Activated naive CD8-positive, alpha-beta T cell treated with anti-CD3 and anti-CD28 coated beads, Interleukin-2, amount 50 U/mL, for 24 hours (primary cell): ENCODE measurements around the gene EVI5.
"Not testable (repeated sequence)": the region's sequence is repeated elsewhere in the genome, so short reads cannot be mapped to it uniquely, and the experiment has no call there.

ENCODE experiments used
- ATAC-seq: fragments of 150-1000 bp; cut with Tn5 transposase; one replicate; pipeline ENCODE4 v1.10.0; 2021
- DNase-seq: peaks from one replicate; pipeline ENCODE4 v3.0.0; 2021
- H3K27ac Mint-ChIP-seq: one replicate; pipeline ENCODE4 v1.8.0; 2021; ENCODE audit warnings: mild to moderate bottlenecking, mixed read lengths
- H3K27me3 Mint-ChIP-seq: one replicate; pipeline ENCODE4 v1.8.0; 2021; ENCODE audit warnings: mixed read lengths
- H3K36me3 Mint-ChIP-seq: one replicate; pipeline ENCODE4 v1.8.0; 2021; ENCODE audit warnings: low read depth, mixed read lengths
- H3K4me1 Mint-ChIP-seq: one replicate; pipeline ENCODE4 v1.8.0; 2021; ENCODE audit warnings: mixed read lengths
- H3K4me3 Mint-ChIP-seq: one replicate; pipeline ENCODE4 v1.8.0; 2021; ENCODE audit warnings: mild to moderate bottlenecking, moderate library complexity, mixed read lengths
- H3K9me3 Mint-ChIP-seq: one replicate; pipeline ENCODE4 v1.8.0; 2021; ENCODE audit warnings: mixed read lengths

Gene EVI5

GRCh38 chr1:92707709-92708108 is 77.2 kb downstream of the EVI5 start:
- Mint-ChIP-seq H3K27me3 (peaks cover 5% of the 10 kb centered on the region), H3K9me3 (no peaks in the 10 kb centered on the region), H3K4me3 (no peak overlapping the region), H3K27ac (no peak overlapping the region), H3K36me3 (no peaks in the 10 kb centered on the region), H3K4me1 (no peaks in the 10 kb centered on the region)
- ATAC-seq, result no peak
- DNase-seq, result no peak

DNA sequence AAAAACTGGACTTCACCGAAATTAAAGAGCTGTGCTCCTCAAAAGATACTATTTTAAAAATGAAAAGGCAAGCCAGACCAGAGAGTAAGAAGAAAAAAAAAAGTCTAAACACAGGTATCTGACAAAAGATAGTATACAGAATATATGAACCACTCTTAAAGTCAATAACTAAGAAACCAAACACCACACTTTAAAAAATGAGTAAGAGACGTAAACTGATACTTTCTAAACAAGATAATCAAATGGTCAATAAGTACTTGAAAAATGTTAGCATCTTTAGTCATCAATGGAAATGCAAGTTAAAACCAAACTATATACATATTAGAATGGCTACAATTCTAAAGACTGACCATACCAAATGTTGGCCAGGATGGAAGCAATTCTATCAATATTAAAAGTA is 77.6 kb downstream of the EVI5 start:
- ATAC-seq (no peak), DNase-seq (no peak)
- Mint-ChIP-seq H3K4me3 (no peak overlapping the region), H3K27me3 (peaks cover 5% of the 10 kb centered on the region), H3K4me1 (no peaks in the 10 kb centered on the region), H3K36me3 (no peaks in the 10 kb centered on the region), H3K27ac (no peak overlapping the region), H3K9me3 (no peaks in the 10 kb centered on the region)

DNA sequence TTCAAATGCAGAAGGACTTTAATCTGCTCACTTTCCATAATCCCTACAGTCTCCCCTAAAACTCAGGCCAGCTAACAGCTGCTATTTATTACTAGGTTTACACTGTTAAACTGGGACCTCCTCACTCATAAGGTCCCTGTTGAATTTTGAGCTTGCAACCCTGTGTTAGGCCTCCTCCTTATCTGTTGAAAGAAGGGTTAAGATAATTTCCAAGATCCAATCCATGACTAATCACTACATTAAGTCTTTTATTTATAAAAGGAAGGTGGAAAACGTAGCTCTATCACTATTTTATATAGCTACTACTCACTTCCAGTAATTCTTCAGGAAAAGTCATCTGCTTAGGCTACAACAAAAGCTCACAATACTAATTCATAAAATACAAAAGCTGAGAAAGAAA is 79.5 kb downstream of the EVI5 start:
- no peak overlapping the region for H3K4me3 Mint-ChIP-seq
- ATAC-seq (no peak), DNase-seq (no peak)
- no peaks in the 10 kb centered on the region for H3K4me1 Mint-ChIP-seq
- H3K27ac Mint-ChIP-seq, result no peak overlapping the region
- no peaks in the 10 kb centered on the region for H3K9me3 Mint-ChIP-seq
- H3K36me3 Mint-ChIP-seq, result no peaks in the 10 kb centered on the region
- peaks cover 3% of the 10 kb centered on the region for H3K27me3 Mint-ChIP-seq

- Mint-ChIP-seq H3K4me1 (no peaks in the 10 kb centered on the region), H3K4me3 (no peak overlapping the region), H3K36me3 (no peaks in the 10 kb centered on the region), H3K27ac (no peak overlapping the region), H3K27me3 (peaks cover 3% of the 10 kb centered on the region), H3K9me3 (no peaks in the 10 kb centered on the region)
- no peak for ATAC-seq
- DNase-seq, result no peak
Observed at GRCh38 chr1:92701147-92701546, 83.8 kb downstream of the EVI5 start.

GRCh38 chr1:92698932-92699331 is 86.0 kb downstream of the EVI5 start:
- Mint-ChIP-seq H3K27ac (no peak overlapping the region), H3K4me3 (no peak overlapping the region), H3K27me3 (peaks cover 2% of the 10 kb centered on the region), H3K4me1 (no peaks in the 10 kb centered on the region), H3K9me3 (no peaks in the 10 kb centered on the region), H3K36me3 (no peaks in the 10 kb centered on the region)
- ATAC-seq (no peak), DNase-seq (no peak)

GRCh38 chr1:92695104-92695503 is 89.8 kb downstream of the EVI5 start:
- peaks cover 8% of the 10 kb centered on the region for H3K4me1 Mint-ChIP-seq
- H3K27me3 Mint-ChIP-seq, result no peaks in the 10 kb centered on the region
- H3K4me3 Mint-ChIP-seq, result no peak overlapping the region
- H3K9me3 Mint-ChIP-seq, result no peaks in the 10 kb centered on the region
- H3K27ac Mint-ChIP-seq, result no peak overlapping the region
- ATAC-seq (no peak), DNase-seq (no peak)
- no peaks in the 10 kb centered on the region for H3K36me3 Mint-ChIP-seq

GRCh38 chr1:92691925-92692324 is 93.0 kb downstream of the EVI5 start:
- no peak overlapping the region for H3K27ac Mint-ChIP-seq
- ATAC-seq, result no peak
- H3K36me3 Mint-ChIP-seq, result no peaks in the 10 kb centered on the region

GRCh38 chr1:92690212-92690906 is 94.5 kb downstream of the EVI5 start:
- no peak for ATAC-seq
- H3K27me3 Mint-ChIP-seq, result peaks cover 1% of the 10 kb centered on the region
- no peaks in the 10 kb centered on the region for H3K9me3 Mint-ChIP-seq
- no peak overlapping the region for H3K27ac Mint-ChIP-seq
- H3K4me3 Mint-ChIP-seq, result no peak overlapping the region
- DNase-seq, result no peak
- H3K36me3 Mint-ChIP-seq, result peaks cover 3% of the 10 kb centered on the region
- peaks cover 8% of the 10 kb centered on the region for H3K4me1 Mint-ChIP-seq

More at GRCh38 chr1:92691925-92692324, 93.0 kb downstream of the EVI5 start:
- Mint-ChIP-seq H3K4me3 (no peak overlapping the region), H3K4me1 (peaks cover 8% of the 10 kb centered on the region), H3K9me3 (no peaks in the 10 kb centered on the region), H3K27me3 (no peaks in the 10 kb centered on the region)
- DNase-seq, result no peak

GRCh38 chr1:92679980-92680379 is 104.9 kb downstream of the EVI5 start:
- H3K36me3 Mint-ChIP-seq, result no peaks in the 10 kb centered on the region
- peaks cover 4% of the 10 kb centered on the region for H3K27me3 Mint-ChIP-seq
- H3K4me1 Mint-ChIP-seq, result no peaks in the 10 kb centered on the region
- no peak overlapping the region for H3K4me3 Mint-ChIP-seq
- no peaks in the 10 kb centered on the region for H3K9me3 Mint-ChIP-seq
- H3K27ac Mint-ChIP-seq, result no peak overlapping the region
- DNase-seq, result no peak
- no peak for ATAC-seq

- DNase-seq (no peak), ATAC-seq (no peak)
- Mint-ChIP-seq H3K4me1 (no peaks in the 10 kb centered on the region), H3K27me3 (no peaks in the 10 kb centered on the region), H3K36me3 (no peaks in the 10 kb centered on the region), H3K4me3 (no peak overlapping the region), H3K27ac (no peak overlapping the region), H3K9me3 (no peaks in the 10 kb centered on the region)
Observed at GRCh38 chr1:92663775-92664174, 121.1 kb downstream of the EVI5 start.

- H3K27me3 Mint-ChIP-seq, result no peaks in the 10 kb centered on the region
- no peak overlapping the region for H3K27ac Mint-ChIP-seq
- no peaks in the 10 kb centered on the region for H3K9me3 Mint-ChIP-seq
- ATAC-seq, result no peak
- H3K36me3 Mint-ChIP-seq, result no peaks in the 10 kb centered on the region
- H3K4me1 Mint-ChIP-seq, result no peaks in the 10 kb centered on the region
- no peak for DNase-seq
- no peak overlapping the region for H3K4me3 Mint-ChIP-seq
Observed at GRCh38 chr1:92662048-92662447, 122.9 kb downstream of the EVI5 start.

DNA sequence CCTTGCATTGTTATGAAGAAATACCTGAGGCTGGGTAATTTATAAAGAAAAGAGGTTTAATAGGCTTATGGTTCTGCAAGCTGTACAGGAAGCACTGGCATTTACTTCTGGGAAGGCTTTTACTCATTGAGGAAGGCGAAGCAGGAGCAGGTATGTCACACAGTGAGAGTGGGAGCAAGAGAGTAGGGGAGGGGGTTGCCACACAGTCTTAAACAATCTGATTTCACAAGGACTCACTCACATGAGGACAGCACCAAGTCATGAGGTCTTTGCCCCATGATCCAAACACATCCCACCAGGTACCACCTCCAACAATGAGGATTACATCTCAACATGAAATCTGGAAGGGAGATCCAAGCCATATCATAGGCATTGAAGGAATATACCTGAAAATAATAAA is 127.2 kb downstream of the EVI5 start:
- no peak overlapping the region for H3K27ac Mint-ChIP-seq
- peaks cover 2% of the 10 kb centered on the region for H3K27me3 Mint-ChIP-seq
- ATAC-seq (no peak), DNase-seq (no peak)
- peaks cover 11% of the 10 kb centered on the region for H3K36me3 Mint-ChIP-seq
- no peak overlapping the region for H3K4me3 Mint-ChIP-seq
- H3K4me1 Mint-ChIP-seq, result no peaks in the 10 kb centered on the region
- H3K9me3 Mint-ChIP-seq, result peaks cover 28% of the 10 kb centered on the region

- Mint-ChIP-seq H3K4me3 (no peak overlapping the region), H3K27me3 (peaks cover 2% of the 10 kb centered on the region), H3K4me1 (no peaks in the 10 kb centered on the region), H3K36me3 (peaks cover 11% of the 10 kb centered on the region), H3K9me3 (peaks cover 31% of the 10 kb centered on the region), H3K27ac (no peak overlapping the region)
- no peak for DNase-seq
- ATAC-seq, result no peak
Observed at GRCh38 chr1:92655197-92655801, 129.6 kb downstream of the EVI5 start.

- Mint-ChIP-seq H3K27ac (no peak overlapping the region), H3K4me1 (no peaks in the 10 kb centered on the region), H3K4me3 (no peak overlapping the region), H3K9me3 (peaks cover 31% of the 10 kb centered on the region), H3K27me3 (peaks cover 7% of the 10 kb centered on the region), H3K36me3 (peaks cover 11% of the 10 kb centered on the region)
- ATAC-seq (no peak), DNase-seq (no peak)
Observed at GRCh38 chr1:92653605-92654381, 131.1 kb downstream of the EVI5 start.

GRCh38 chr1:92640686-92641085 is 144.2 kb downstream of the EVI5 start:
- H3K9me3 Mint-ChIP-seq, DNase-seq, H3K27me3 Mint-ChIP-seq, ATAC-seq, H3K4me3 Mint-ChIP-seq, H3K27ac Mint-ChIP-seq, H3K4me1 Mint-ChIP-seq, H3K36me3 Mint-ChIP-seq: not testable (repeated sequence)
